ENCODE data around the gene ATL1.

The ATL1 gene

GRCh38 chr14:50633954-50634353 is 74.0 kb downstream of the ATL1 start:
- Histone ChIP-seq H3K27ac (ENCODE audit: extremely low read depth, low read depth, low read length) (no peak overlapping the region), H3K36me3 (ENCODE audit: control insufficient read depth in 2 of 2, insufficient read depth in 1 of 2, low read length in 2 of 2) (peaks cover 33 to 40% of the 10 kb centered on the region in 2 experiments), H3K4me3 (ENCODE audit: low read depth, low read length) (no peak overlapping the region), H3K4me1 (ENCODE audit: control insufficient read depth, insufficient read depth, low read length) (no peaks in the 10 kb centered on the region), H3K9me3 (ENCODE audit: control insufficient read depth, insufficient read depth, low read depth, low read length) (no peaks in the 10 kb centered on the region)
- TF ChIP-seq SCRT2 (tag by site-specific recombination; IDR thresholded peaks at IDR 0.05) = no peak
- TF ChIP-seq ZNF423 (tag by site-specific recombination; IDR thresholded peaks at IDR 0.05) = no peak
- TF ChIP-seq ZNF677 (tag by site-specific recombination; IDR thresholded peaks at IDR 0.05) = no peak
- ChIA-PET POLR2A (no interaction called here), CTCF (interaction anchor here (0.6 kb wide), 2 partner anchors 65 to 280 kb away, joined by 3 to 4 read pairs; no protein-coding TSS in a partner anchor)

GRCh38 chr14:50635141-50635540 is 75.2 kb downstream of the ATL1 start:
- Histone ChIP-seq H3K36me3 (ENCODE audit: control insufficient read depth in 2 of 2, insufficient read depth in 1 of 2, low read length in 2 of 2) (peaks cover 40 to 42% of the 10 kb centered on the region in 2 experiments), H3K4me3 (ENCODE audit: low read depth, low read length) (no peak overlapping the region), H3K27ac (ENCODE audit: extremely low read depth, low read depth, low read length) (no peak overlapping the region), H3K4me1 (ENCODE audit: control insufficient read depth, insufficient read depth, low read length) (no peaks in the 10 kb centered on the region), H3K9me3 (ENCODE audit: control insufficient read depth, insufficient read depth, low read depth, low read length) (no peaks in the 10 kb centered on the region)
- ChIA-PET CTCF (no interaction called here), POLR2A (no interaction called here)
- TF ChIP-seq ZBTB10 (tag by site-specific recombination; IDR thresholded peaks at IDR 0.05) (no peak), ZNF114 (tag by site-specific recombination; IDR thresholded peaks at IDR 0.05) (no peak), KLF8 (tag by site-specific recombination; IDR thresholded peaks at IDR 0.05) (no peak)

- H3K4me1 ChIP-seq (ENCODE audit: control insufficient read depth, insufficient read depth, low read length) = peaks cover 5% of the 10 kb centered on the region; the same call in 1 of the 2 replicates
- H3K27ac ChIP-seq (ENCODE audit: extremely low read depth, low read depth, low read length) = no peak overlapping the region
- no peak for TF ChIP-seq ZNF354C (tag by site-specific recombination; IDR thresholded peaks at IDR 0.05; ENCODE audit: borderline replicate concordance, low read depth)
- TF ChIP-seq ZNF707 (tag by site-specific recombination; IDR thresholded peaks at IDR 0.05) = no peak
- no peak for TF ChIP-seq ZNF571 (tag by site-specific recombination; IDR thresholded peaks at IDR 0.05)
- no peak for TF ChIP-seq ZNF19 (tag by site-specific recombination; IDR thresholded peaks at IDR 0.05; ENCODE audit: low read depth)
- no peak for TF ChIP-seq ZNF791 (tag by site-specific recombination; IDR thresholded peaks at IDR 0.05)
- TF ChIP-seq, protein P1, sequence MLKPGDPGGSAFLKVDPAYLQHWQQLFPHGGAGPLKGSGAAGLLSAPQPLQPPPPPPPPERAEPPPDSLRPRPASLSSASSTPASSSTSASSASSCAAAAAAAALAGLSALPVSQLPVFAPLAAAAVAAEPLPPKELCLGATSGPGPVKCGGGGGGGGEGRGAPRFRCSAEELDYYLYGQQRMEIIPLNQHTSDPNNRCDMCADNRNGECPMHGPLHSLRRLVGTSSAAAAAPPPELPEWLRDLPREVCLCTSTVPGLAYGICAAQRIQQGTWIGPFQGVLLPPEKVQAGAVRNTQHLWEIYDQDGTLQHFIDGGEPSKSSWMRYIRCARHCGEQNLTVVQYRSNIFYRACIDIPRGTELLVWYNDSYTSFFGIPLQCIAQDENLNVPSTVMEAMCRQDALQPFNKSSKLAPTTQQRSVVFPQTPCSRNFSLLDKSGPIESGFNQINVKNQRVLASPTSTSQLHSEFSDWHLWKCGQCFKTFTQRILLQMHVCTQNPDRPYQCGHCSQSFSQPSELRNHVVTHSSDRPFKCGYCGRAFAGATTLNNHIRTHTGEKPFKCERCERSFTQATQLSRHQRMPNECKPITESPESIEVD (tag by site-specific recombination; IDR thresholded peaks at IDR 0.05) = no peak
- TF ChIP-seq MEIS1 (CRISPR knock-in tag; IDR thresholded peaks at IDR 0.05; ENCODE audit: borderline replicate concordance) = no peak
- no peak for TF ChIP-seq ZNF157 (tag by site-specific recombination; IDR thresholded peaks at IDR 0.05)
- TF ChIP-seq ZNF623 (tag by site-specific recombination; IDR thresholded peaks at IDR 0.05) = no peak
- TF ChIP-seq SALL2 (tag by site-specific recombination; IDR thresholded peaks at IDR 0.05; ENCODE audit: borderline replicate concordance) = no peak
- TF ChIP-seq ZNF350 (tag by site-specific recombination; IDR thresholded peaks at IDR 0.05) = no peak
- TF ChIP-seq ZNF777 (tag by site-specific recombination; IDR thresholded peaks at IDR 0.05; ENCODE audit: borderline replicate concordance) = no peak
- no peak for TF ChIP-seq ZNF391 (tag by site-specific recombination; IDR thresholded peaks at IDR 0.05; ENCODE audit: borderline replicate concordance, low read depth)
- no peak for TF ChIP-seq SCRT2 (tag by site-specific recombination; IDR thresholded peaks at IDR 0.05)
- no peak for TF ChIP-seq ZNF140 (tag by site-specific recombination; IDR thresholded peaks at IDR 0.05)
- TF ChIP-seq ZNF555 (tag by site-specific recombination; conservative IDR thresholded peaks at IDR 0.05) = no peak
- TF ChIP-seq, protein P2, sequence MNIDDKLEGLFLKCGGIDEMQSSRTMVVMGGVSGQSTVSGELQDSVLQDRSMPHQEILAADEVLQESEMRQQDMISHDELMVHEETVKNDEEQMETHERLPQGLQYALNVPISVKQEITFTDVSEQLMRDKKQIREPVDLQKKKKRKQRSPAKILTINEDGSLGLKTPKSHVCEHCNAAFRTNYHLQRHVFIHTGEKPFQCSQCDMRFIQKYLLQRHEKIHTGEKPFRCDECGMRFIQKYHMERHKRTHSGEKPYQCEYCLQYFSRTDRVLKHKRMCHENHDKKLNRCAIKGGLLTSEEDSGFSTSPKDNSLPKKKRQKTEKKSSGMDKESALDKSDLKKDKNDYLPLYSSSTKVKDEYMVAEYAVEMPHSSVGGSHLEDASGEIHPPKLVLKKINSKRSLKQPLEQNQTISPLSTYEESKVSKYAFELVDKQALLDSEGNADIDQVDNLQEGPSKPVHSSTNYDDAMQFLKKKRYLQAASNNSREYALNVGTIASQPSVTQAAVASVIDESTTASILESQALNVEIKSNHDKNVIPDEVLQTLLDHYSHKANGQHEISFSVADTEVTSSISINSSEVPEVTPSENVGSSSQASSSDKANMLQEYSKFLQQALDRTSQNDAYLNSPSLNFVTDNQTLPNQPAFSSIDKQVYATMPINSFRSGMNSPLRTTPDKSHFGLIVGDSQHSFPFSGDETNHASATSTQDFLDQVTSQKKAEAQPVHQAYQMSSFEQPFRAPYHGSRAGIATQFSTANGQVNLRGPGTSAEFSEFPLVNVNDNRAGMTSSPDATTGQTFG (tag by site-specific recombination; IDR thresholded peaks at IDR 0.05; ENCODE audit: borderline replicate concordance) = no peak
- TF ChIP-seq TCF7L2 (IDR thresholded peaks at IDR 0.05; ENCODE audit: borderline replicate concordance, low read depth, low read length) = no peak
- H3K36me3 ChIP-seq (ENCODE audit: control insufficient read depth in 2 of 2, insufficient read depth in 1 of 2, low read length in 2 of 2) = peaks cover 6 to 20% of the 10 kb centered on the region in 2 experiments
- no peaks in the 10 kb centered on the region for H3K9me3 ChIP-seq (ENCODE audit: control insufficient read depth, insufficient read depth, low read depth, low read length)
- ChIA-PET POLR2A (no interaction called here), CTCF (no interaction called here)
- no peak overlapping the region for H3K4me3 ChIP-seq (ENCODE audit: low read depth, low read length)
These were observed 87.3 kb downstream of the ATL1 start for GRCh38 chr14:50647282-50647681.

All from HEK293 (cell line).